Activated B cell treated with CpG ODN at 0.5 μM for 24 hours (primary cell): ENCODE results near the gene KRTAP5-6. TPM values are rescaled to one million over a fixed set of nuclear protein-coding genes. Genes with fewer than 3 reads are reported as not detected.
A peak's percentile ranks its signal among the peaks of the same experiment; 100 is the strongest.

ENCODE experiments used
- ATAC-seq: fragments of 200-7000 bp; cut with Tn5 transposase; one replicate; pipeline ENCODE4 v1.10.0; 2021; ENCODE audit warnings: low read depth, mild to moderate bottlenecking, moderate library complexity
- CTCF ChIA-PET: fragments of 350-600 bp; sonication (Branson Sonifier 250); formaldehyde crosslinking; loops from one replicate; lab custom pipeline; 2021; ENCODE audit warnings: antibody characterized with exemption; lab: Charles Lee
- POLR2A ChIA-PET: fragments of 350-600 bp; sonication (Branson Sonifier 250); formaldehyde crosslinking; loops from one replicate; lab custom pipeline; 2021; ENCODE audit warnings: antibody characterized with exemption; lab: Charles Lee
- DNase-seq: peaks from one replicate; pipeline ENCODE4 v3.0.0; 2022
- H3K27ac Mint-ChIP-seq: one replicate; pipeline ENCODE4 v1.8.0; 2020; ENCODE audit warnings: mixed read lengths
- H3K27me3 Mint-ChIP-seq: one replicate; pipeline ENCODE4 v1.8.0; 2021; ENCODE audit warnings: mixed read lengths
- H3K36me3 Mint-ChIP-seq: one replicate; pipeline ENCODE4 v1.8.0; 2021; ENCODE audit warnings: low read depth, mixed read lengths
- H3K4me1 Mint-ChIP-seq: one replicate; pipeline ENCODE4 v1.8.0; 2021; ENCODE audit warnings: mixed read lengths
- H3K4me3 Mint-ChIP-seq: one replicate; pipeline ENCODE4 v1.8.0; 2020; ENCODE audit warnings: mild to moderate bottlenecking, mixed read lengths
- H3K9me3 Mint-ChIP-seq: one replicate; pipeline ENCODE4 v1.8.0; 2020; ENCODE audit warnings: mixed read lengths
- CTCF ChIP-seq: fragments of 200-600 bp; IDR thresholded peaks from one replicate; pipeline ENCODE4 v1.8.0; 2022; ENCODE audit warnings: antibody characterized with exemption, mild to moderate bottlenecking
- intact Hi-C: fragments of 100-400 bp; cut with micrococcal nuclease; formaldehyde crosslinking; loops from one replicate; pipeline ENCODE4 v1.15.1; 2024
- total RNA-seq: library from RNA; stranded (reverse); gene quantifications from 2 replicates; pipeline ENCODE4 v1.2.3, GENCODE V29; 2022

KRTAP5-6 gene
- total RNA-seq, 1 donor from 2014 or later = not detected

GRCh38 chr11:1741741-1742140 lies 44.7 kb downstream of the KRTAP5-6 start:
- intact Hi-C loops = no loop called here
- Mint-ChIP-seq H3K27me3 (no peaks in the 10 kb centered on the region), H3K4me3 (no peak overlapping the region), H3K36me3 (no peaks in the 10 kb centered on the region), H3K4me1 (no peaks in the 10 kb centered on the region), H3K27ac (no peak overlapping the region), H3K9me3 (peaks cover 5% of the 10 kb centered on the region)
- POLR2A ChIA-PET = no interaction called here
- CTCF ChIA-PET = no interaction called here
- no peak for ATAC-seq
- DNase-seq = no peak
- no peak for TF ChIP-seq CTCF

DNA sequence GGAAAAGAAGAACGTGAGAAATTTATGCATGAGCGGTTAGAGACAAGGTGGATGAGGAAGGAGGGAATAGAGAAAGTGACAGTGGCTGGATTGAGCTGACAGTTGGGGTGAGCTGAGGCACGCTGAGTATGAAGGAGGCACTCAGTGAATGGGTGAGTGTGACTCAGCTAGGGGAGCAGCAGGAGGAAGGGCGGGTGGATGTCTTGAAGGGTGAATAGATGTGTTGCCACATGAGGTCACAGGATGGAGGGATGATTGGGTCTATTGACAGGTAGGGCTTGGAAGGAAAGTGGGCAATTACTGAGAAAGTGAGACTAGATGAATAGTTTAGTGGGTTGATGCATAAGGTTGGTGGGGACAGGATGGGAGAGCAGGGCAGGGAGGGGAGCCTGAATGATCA lies 45.4 kb downstream of the KRTAP5-6 start:
- ChIA-PET POLR2A (no interaction called here), CTCF (no interaction called here)
- no peak for TF ChIP-seq CTCF
- Mint-ChIP-seq H3K4me1 (no peaks in the 10 kb centered on the region), H3K4me3 (no peak overlapping the region), H3K36me3 (no peaks in the 10 kb centered on the region), H3K27me3 (no peaks in the 10 kb centered on the region), H3K9me3 (peaks cover 4% of the 10 kb centered on the region), H3K27ac (no peak overlapping the region)
- no peak for ATAC-seq
- intact Hi-C loops = no loop called here
- no peak for DNase-seq

GRCh38 chr11:1742869-1743584 lies 46.0 kb downstream of the KRTAP5-6 start:
- H3K27ac Mint-ChIP-seq = no peak overlapping the region
- H3K4me3 Mint-ChIP-seq = no peak overlapping the region
- intact Hi-C loops = no loop called here
- H3K27me3 Mint-ChIP-seq = no peaks in the 10 kb centered on the region
- no peak for TF ChIP-seq CTCF
- H3K36me3 Mint-ChIP-seq = no peaks in the 10 kb centered on the region
- peaks cover 4% of the 10 kb centered on the region for H3K9me3 Mint-ChIP-seq
- DNase-seq (no peak), ATAC-seq (no peak)
- H3K4me1 Mint-ChIP-seq = no peaks in the 10 kb centered on the region
- ChIA-PET CTCF (no interaction called here), POLR2A (no interaction called here)

DNA sequence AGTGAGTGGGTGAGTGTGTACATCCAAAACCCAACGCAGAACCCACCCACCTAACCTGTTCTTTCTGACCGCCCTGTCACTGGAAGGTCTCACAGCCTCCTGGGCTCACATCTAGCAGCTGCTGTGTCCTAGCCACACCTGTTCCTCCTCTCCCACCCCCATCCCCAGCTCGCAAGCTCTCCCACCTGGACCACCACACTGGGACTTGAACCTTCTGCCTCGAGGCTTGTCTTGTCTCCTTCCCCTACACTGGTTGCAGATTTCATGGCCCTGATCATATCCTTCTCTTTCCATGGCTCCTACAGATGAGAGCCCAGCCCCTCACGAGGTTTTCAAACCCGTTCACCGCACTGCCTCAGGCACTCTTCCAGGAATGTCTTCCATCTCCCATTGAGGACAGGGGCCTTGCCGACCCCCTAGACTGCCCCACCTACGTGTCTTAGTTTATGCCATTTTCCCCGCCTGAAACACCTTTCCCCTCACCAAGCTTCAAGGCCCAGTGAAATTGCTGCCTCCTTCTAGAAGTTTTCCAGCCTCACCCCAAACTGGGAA lies 46.7 kb downstream of the KRTAP5-6 start:
- no peaks in the 10 kb centered on the region for H3K36me3 Mint-ChIP-seq
- peaks cover 4% of the 10 kb centered on the region for H3K9me3 Mint-ChIP-seq
- ChIA-PET CTCF (no interaction called here), POLR2A (no interaction called here)
- H3K27ac Mint-ChIP-seq = no peak overlapping the region
- intact Hi-C loops = no loop called here
- ATAC-seq = no peak
- no peak overlapping the region for H3K4me3 Mint-ChIP-seq
- peaks cover 2% of the 10 kb centered on the region for H3K27me3 Mint-ChIP-seq
- no peak for TF ChIP-seq CTCF
- DNase-seq = no peak
- H3K4me1 Mint-ChIP-seq = no peaks in the 10 kb centered on the region

DNA sequence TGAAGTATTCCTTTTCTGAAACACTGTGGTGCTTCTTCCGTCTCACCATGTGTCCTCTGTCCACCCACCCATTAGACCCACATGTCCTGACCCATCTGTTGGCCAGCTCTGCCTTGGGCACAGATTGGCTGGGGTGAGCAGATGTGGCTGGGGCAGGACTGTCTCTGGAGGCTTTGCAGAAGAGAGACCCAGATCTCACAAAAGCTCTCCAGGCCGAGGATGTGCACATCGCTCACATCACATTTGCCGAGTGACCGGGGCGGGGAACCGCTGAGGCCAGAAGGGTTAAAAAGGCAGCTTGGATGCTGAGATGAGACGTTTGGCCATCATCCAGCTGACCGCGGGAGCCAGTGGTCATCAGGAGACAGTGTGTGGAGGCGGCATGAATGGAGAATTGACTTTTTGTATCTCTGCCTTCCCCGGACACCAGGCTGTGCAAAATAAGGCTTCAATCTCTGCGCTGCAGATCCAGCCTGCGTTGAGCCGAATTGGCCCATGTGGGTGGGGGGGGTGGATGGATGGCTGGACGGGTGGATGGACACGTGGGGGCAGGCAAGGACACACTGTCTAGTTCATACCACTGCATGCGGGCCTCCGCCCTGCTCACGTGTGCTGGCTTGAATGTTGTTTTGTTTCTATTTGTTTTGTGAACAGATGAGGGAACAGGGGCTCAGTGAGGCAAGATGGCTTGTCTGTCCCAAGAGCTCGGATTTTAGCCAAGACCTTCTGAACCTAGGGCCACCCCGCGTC lies 47.3 kb downstream of the KRTAP5-6 start:
- TF ChIP-seq CTCF = no peak
- Mint-ChIP-seq H3K4me3 (no peak overlapping the region), H3K9me3 (peaks cover 4% of the 10 kb centered on the region), H3K27ac (no peak overlapping the region), H3K27me3 (peaks cover 2% of the 10 kb centered on the region), H3K36me3 (no peaks in the 10 kb centered on the region), H3K4me1 (no peaks in the 10 kb centered on the region)
- CTCF ChIA-PET = no interaction called here
- no peak for ATAC-seq
- POLR2A ChIA-PET = no interaction called here
- intact Hi-C loops = no loop called here
- peak; percentile 6 for DNase-seq
